Memory B cell (primary cell): ENCODE data around the gene NFX1.
"Not testable (repeated sequence)": the region's sequence is repeated elsewhere in the genome, so short reads cannot be mapped to it uniquely, and the experiment has no call there.

Experiments
- ATAC-seq: fragments of 150-1000 bp; cut with Tn5 transposase; 2 replicates; pipeline ENCODE4 v1.10.0; 2021; ENCODE audit warnings: low read depth, mild to moderate bottlenecking, moderate library complexity
- DNase-seq, 2 donors: peaks; one replicate each; pipeline ENCODE4 v3.0.0; 2022; ENCODE audit warnings: low spot score in 2 of 2
- H3K27ac Mint-ChIP-seq: one replicate; pipeline ENCODE4 v1.8.0; 2022; ENCODE audit warnings: mild to moderate bottlenecking, moderate library complexity, mixed read lengths
- H3K27me3 Mint-ChIP-seq: one replicate; pipeline ENCODE4 v1.8.0; 2022; ENCODE audit warnings: mixed read lengths
- H3K36me3 Mint-ChIP-seq: one replicate; pipeline ENCODE4 v1.8.0; 2022; ENCODE audit warnings: mild to moderate bottlenecking, mixed read lengths
- H3K4me1 Mint-ChIP-seq: one replicate; pipeline ENCODE4 v1.8.0; 2022; ENCODE audit warnings: mixed read lengths
- H3K4me3 Mint-ChIP-seq: one replicate; pipeline ENCODE4 v1.8.0; 2022; ENCODE audit warnings: mild to moderate bottlenecking, moderate library complexity, mixed read lengths
- H3K9me3 Mint-ChIP-seq: one replicate; pipeline ENCODE4 v1.8.0; 2022; ENCODE audit warnings: mixed read lengths

Gene NFX1

GRCh38 chr9:33309903-33310302, 19.6 kb downstream of the NFX1 start:
- peaks cover 22% of the 10 kb centered on the region for H3K36me3 Mint-ChIP-seq
- no peak overlapping the region for H3K4me3 Mint-ChIP-seq
- H3K27ac Mint-ChIP-seq = peak overlapping the region; percentile 14
- no peaks in the 10 kb centered on the region for H3K9me3 Mint-ChIP-seq
- H3K4me1 Mint-ChIP-seq = peaks cover 4% of the 10 kb centered on the region
- H3K27me3 Mint-ChIP-seq = no peaks in the 10 kb centered on the region
- DNase-seq (no peak), ATAC-seq (no peak)

- no peak overlapping the region for H3K27ac Mint-ChIP-seq
- H3K4me1 Mint-ChIP-seq = peaks cover 4% of the 10 kb centered on the region
- ATAC-seq = no peak
- no peak for DNase-seq
- peaks cover 26% of the 10 kb centered on the region for H3K36me3 Mint-ChIP-seq
- H3K27me3 Mint-ChIP-seq = no peaks in the 10 kb centered on the region
- H3K4me3 Mint-ChIP-seq = no peak overlapping the region
- no peaks in the 10 kb centered on the region for H3K9me3 Mint-ChIP-seq
Measured at GRCh38 chr9:33310748-33311147, 20.4 kb downstream of the NFX1 start.

- peaks cover 26% of the 10 kb centered on the region for H3K36me3 Mint-ChIP-seq
- H3K9me3 Mint-ChIP-seq = no peaks in the 10 kb centered on the region
- H3K27me3 Mint-ChIP-seq = no peaks in the 10 kb centered on the region
- ATAC-seq (no peak), DNase-seq (no peak)
- H3K4me1 Mint-ChIP-seq = peaks cover 4% of the 10 kb centered on the region
- H3K4me3 Mint-ChIP-seq = no peak overlapping the region
- H3K27ac Mint-ChIP-seq = no peak overlapping the region
Measured at GRCh38 chr9:33311953-33312352, 21.6 kb downstream of the NFX1 start.

- no peak for ATAC-seq
- Mint-ChIP-seq H3K9me3 (no peaks in the 10 kb centered on the region), H3K4me1 (no peaks in the 10 kb centered on the region), H3K27ac (no peak overlapping the region), H3K4me3 (no peak overlapping the region), H3K36me3 (peaks cover 31% of the 10 kb centered on the region), H3K27me3 (no peaks in the 10 kb centered on the region)
- no peak for DNase-seq
Measured at GRCh38 chr9:33315371-33315770, 25.1 kb downstream of the NFX1 start.

- ATAC-seq, DNase-seq, H3K9me3 Mint-ChIP-seq, H3K4me3 Mint-ChIP-seq, H3K27me3 Mint-ChIP-seq, H3K4me1 Mint-ChIP-seq, H3K27ac Mint-ChIP-seq: not testable (repeated sequence)
- peaks cover 40% of the 10 kb centered on the region for H3K36me3 Mint-ChIP-seq
Measured at GRCh38 chr9:33317136-33317535, 26.8 kb downstream of the NFX1 start.

- no peak for ATAC-seq
- H3K4me1 Mint-ChIP-seq = no peaks in the 10 kb centered on the region
- peaks cover 44% of the 10 kb centered on the region for H3K36me3 Mint-ChIP-seq
- no peaks in the 10 kb centered on the region for H3K9me3 Mint-ChIP-seq
- H3K27ac Mint-ChIP-seq = no peak overlapping the region
- H3K4me3 Mint-ChIP-seq = no peak overlapping the region
- H3K27me3 Mint-ChIP-seq = no peaks in the 10 kb centered on the region
- DNase-seq = no peak
Measured at GRCh38 chr9:33318225-33318624, 27.9 kb downstream of the NFX1 start.

- Mint-ChIP-seq H3K4me1 (no peaks in the 10 kb centered on the region), H3K27me3 (no peaks in the 10 kb centered on the region), H3K27ac (no peak overlapping the region), H3K4me3 (no peak overlapping the region), H3K36me3 (peaks cover 42% of the 10 kb centered on the region), H3K9me3 (no peaks in the 10 kb centered on the region)
- ATAC-seq = no peak
- no peak for DNase-seq
Measured at GRCh38 chr9:33318781-33319180, 28.5 kb downstream of the NFX1 start.

- DNase-seq (no peak), ATAC-seq (no peak)
- Mint-ChIP-seq H3K4me1 (no peaks in the 10 kb centered on the region), H3K4me3 (no peak overlapping the region), H3K27ac (no peak overlapping the region), H3K27me3 (no peaks in the 10 kb centered on the region), H3K36me3 (peaks cover 47% of the 10 kb centered on the region), H3K9me3 (no peaks in the 10 kb centered on the region)
Measured at GRCh38 chr9:33320230-33320567, 29.9 kb downstream of the NFX1 start.

GRCh38 chr9:33320568-33321261, 30.4 kb downstream of the NFX1 start:
- no peaks in the 10 kb centered on the region for H3K4me1 Mint-ChIP-seq
- DNase-seq = no peak
- H3K36me3 Mint-ChIP-seq = peaks cover 44% of the 10 kb centered on the region
- no peaks in the 10 kb centered on the region for H3K27me3 Mint-ChIP-seq
- H3K4me3 Mint-ChIP-seq = no peak overlapping the region
- H3K27ac Mint-ChIP-seq = peak overlapping the region; percentile 33
- ATAC-seq = no peak
- no peaks in the 10 kb centered on the region for H3K9me3 Mint-ChIP-seq

GRCh38 chr9:33329117-33329563, 38.8 kb downstream of the NFX1 start:
- Mint-ChIP-seq H3K4me1 (no peaks in the 10 kb centered on the region), H3K27ac (no peak overlapping the region), H3K4me3 (no peak overlapping the region), H3K36me3 (peaks cover 47% of the 10 kb centered on the region), H3K9me3 (no peaks in the 10 kb centered on the region), H3K27me3 (no peaks in the 10 kb centered on the region)
- no peak for DNase-seq
- no peak for ATAC-seq

GRCh38 chr9:33329979-33330378, 39.7 kb downstream of the NFX1 start:
- H3K4me1 Mint-ChIP-seq = no peaks in the 10 kb centered on the region
- H3K9me3 Mint-ChIP-seq = no peaks in the 10 kb centered on the region
- DNase-seq = no peak
- no peak overlapping the region for H3K27ac Mint-ChIP-seq
- H3K36me3 Mint-ChIP-seq = peaks cover 47% of the 10 kb centered on the region
- no peak overlapping the region for H3K4me3 Mint-ChIP-seq
- ATAC-seq = no peak
- no peaks in the 10 kb centered on the region for H3K27me3 Mint-ChIP-seq

GRCh38 chr9:33331377-33331891, 41.1 kb downstream of the NFX1 start:
- H3K36me3 Mint-ChIP-seq = peaks cover 49% of the 10 kb centered on the region
- DNase-seq = no peak
- H3K4me3 Mint-ChIP-seq = no peak overlapping the region
- no peak overlapping the region for H3K27ac Mint-ChIP-seq
- no peaks in the 10 kb centered on the region for H3K27me3 Mint-ChIP-seq
- ATAC-seq = no peak
- no peaks in the 10 kb centered on the region for H3K9me3 Mint-ChIP-seq
- no peaks in the 10 kb centered on the region for H3K4me1 Mint-ChIP-seq

- no peaks in the 10 kb centered on the region for H3K9me3 Mint-ChIP-seq
- no peak for DNase-seq
- peaks cover 50% of the 10 kb centered on the region for H3K36me3 Mint-ChIP-seq
- H3K4me1 Mint-ChIP-seq = no peaks in the 10 kb centered on the region
- ATAC-seq = no peak
- no peaks in the 10 kb centered on the region for H3K27me3 Mint-ChIP-seq
- H3K4me3 Mint-ChIP-seq = no peak overlapping the region
- no peak overlapping the region for H3K27ac Mint-ChIP-seq
Measured at GRCh38 chr9:33332011-33332410, 41.7 kb downstream of the NFX1 start.

- not testable (repeated sequence) for DNase-seq, ATAC-seq, H3K4me3 Mint-ChIP-seq, H3K27me3 Mint-ChIP-seq, H3K4me1 Mint-ChIP-seq, H3K9me3 Mint-ChIP-seq, H3K27ac Mint-ChIP-seq
- peaks cover 51% of the 10 kb centered on the region for H3K36me3 Mint-ChIP-seq
Measured at GRCh38 chr9:33332956-33333355, 42.6 kb downstream of the NFX1 start.

GRCh38 chr9:33340186-33340585, 49.9 kb downstream of the NFX1 start:
- ATAC-seq (no peak), DNase-seq (no peak)
- Mint-ChIP-seq H3K36me3 (peaks cover 39% of the 10 kb centered on the region), H3K9me3 (peaks cover 8% of the 10 kb centered on the region), H3K4me3 (no peak overlapping the region), H3K27me3 (no peaks in the 10 kb centered on the region), H3K27ac (peak overlapping the region; percentile 5), H3K4me1 (peaks cover 4% of the 10 kb centered on the region)
